ENCODE measurements around the gene ADAMTS12. TPM values are rescaled to one million over a fixed set of nuclear protein-coding genes. Genes with fewer than 3 reads are reported as not detected.

ADAMTS12 gene
- total RNA-seq, 1 experiment from 2014 or later = not detected

DNA sequence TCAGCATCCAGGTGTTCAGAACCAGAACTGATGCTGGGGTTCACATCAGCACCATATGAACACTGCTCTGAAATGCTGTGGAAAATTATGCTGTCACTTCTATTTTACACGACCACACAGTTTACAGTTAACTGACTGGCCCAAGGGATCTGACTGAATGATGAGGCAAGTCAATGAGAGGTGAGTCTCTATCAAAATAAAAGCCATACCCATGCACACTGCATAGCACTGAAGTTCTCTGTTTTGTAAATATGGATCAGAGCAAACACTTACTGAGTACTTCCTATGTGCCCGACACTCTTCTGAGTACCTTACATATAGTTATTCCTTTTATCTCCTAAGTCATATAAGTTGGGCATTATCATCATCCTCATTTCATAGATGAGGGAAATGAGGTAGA is 328.3 kb downstream of the ADAMTS12 start:
- no TSS peak for BruUV-seq (replicated peaks)
- no peaks in the 10 kb centered on the region for H3K36me3 Mint-ChIP-seq (ENCODE audit: insufficient read depth, unreplicated experiment)
- no peaks in the 10 kb centered on the region for H3K9me3 ChIP-seq
- H3K9me3 Mint-ChIP-seq (ENCODE audit: unreplicated experiment) = no peaks in the 10 kb centered on the region
- POLR2A ChIA-PET = no interaction called here
- peaks cover 6% of the 10 kb centered on the region for H3K27me3 Mint-ChIP-seq (ENCODE audit: insufficient read depth, unreplicated experiment)
- TF ChIP-seq, protein P1, sequence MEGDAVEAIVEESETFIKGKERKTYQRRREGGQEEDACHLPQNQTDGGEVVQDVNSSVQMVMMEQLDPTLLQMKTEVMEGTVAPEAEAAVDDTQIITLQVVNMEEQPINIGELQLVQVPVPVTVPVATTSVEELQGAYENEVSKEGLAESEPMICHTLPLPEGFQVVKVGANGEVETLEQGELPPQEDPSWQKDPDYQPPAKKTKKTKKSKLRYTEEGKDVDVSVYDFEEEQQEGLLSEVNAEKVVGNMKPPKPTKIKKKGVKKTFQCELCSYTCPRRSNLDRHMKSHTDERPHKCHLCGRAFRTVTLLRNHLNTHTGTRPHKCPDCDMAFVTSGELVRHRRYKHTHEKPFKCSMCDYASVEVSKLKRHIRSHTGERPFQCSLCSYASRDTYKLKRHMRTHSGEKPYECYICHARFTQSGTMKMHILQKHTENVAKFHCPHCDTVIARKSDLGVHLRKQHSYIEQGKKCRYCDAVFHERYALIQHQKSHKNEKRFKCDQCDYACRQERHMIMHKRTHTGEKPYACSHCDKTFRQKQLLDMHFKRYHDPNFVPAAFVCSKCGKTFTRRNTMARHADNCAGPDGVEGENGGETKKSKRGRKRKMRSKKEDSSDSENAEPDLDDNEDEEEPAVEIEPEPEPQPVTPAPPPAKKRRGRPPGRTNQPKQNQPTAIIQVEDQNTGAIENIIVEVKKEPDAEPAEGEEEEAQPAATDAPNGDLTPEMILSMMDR (IDR thresholded peaks at IDR 0.05; ENCODE audit: insufficient read depth in 1 of 2, low read depth in 1 of 2, low read length in 1 of 2, severe bottlenecking in 1 of 2, unreplicated experiment in 1 of 2) = no peak
- H3K27me3 ChIP-seq (replicated peaks; ENCODE audit: control insufficient read depth, insufficient read depth, low read length) = no peaks in the 10 kb centered on the region
- no peaks in the 10 kb centered on the region for H3K36me3 ChIP-seq (ENCODE audit: control insufficient read depth, insufficient read depth, low read length)
- no peak for DNase-seq
- no peak overlapping the region for H3K4me3 ChIP-seq (ENCODE audit: low read depth, low read length)
- H3K27ac Mint-ChIP-seq (ENCODE audit: unreplicated experiment) = no peak overlapping the region
- no peaks in the 10 kb centered on the region for H3K4me1 Mint-ChIP-seq (ENCODE audit: low read depth, unreplicated experiment)
- H3K4me1 ChIP-seq = no peaks in the 10 kb centered on the region
- H3K4me3 Mint-ChIP-seq (ENCODE audit: unreplicated experiment) = no peak overlapping the region
- intact Hi-C loops (cut with micrococcal nuclease; ENCODE audit: unreplicated experiment) = no loop called here
- CTCF ChIA-PET = no interaction called here

DNA sequence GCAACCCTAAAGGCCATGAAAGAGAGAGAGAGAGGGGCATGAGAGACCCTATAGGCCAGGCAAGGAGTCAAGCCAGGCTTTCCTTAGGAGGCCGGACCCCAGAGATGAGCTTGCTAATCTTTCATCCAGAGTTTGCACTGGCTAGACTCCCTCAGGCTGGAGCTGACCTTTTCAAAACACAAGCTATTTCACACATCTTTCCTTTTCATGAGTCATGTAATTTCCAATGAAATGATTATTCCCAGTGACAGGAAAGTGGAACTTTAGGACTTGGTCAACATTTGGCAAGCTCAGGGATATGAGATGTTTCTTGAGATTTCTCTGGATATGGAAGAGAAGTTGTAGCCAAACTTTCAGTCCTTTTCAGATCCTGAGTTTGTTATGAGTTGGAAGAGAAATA is 333.3 kb downstream of the ADAMTS12 start:
- Mint-ChIP-seq H3K27ac (ENCODE audit: unreplicated experiment) (no peak overlapping the region), H3K27me3 (ENCODE audit: insufficient read depth, unreplicated experiment) (no peaks in the 10 kb centered on the region), H3K36me3 (ENCODE audit: insufficient read depth, unreplicated experiment) (no peaks in the 10 kb centered on the region), H3K4me1 (ENCODE audit: low read depth, unreplicated experiment) (no peaks in the 10 kb centered on the region), H3K4me3 (ENCODE audit: unreplicated experiment) (no peak overlapping the region), H3K9me3 (ENCODE audit: unreplicated experiment) (no peaks in the 10 kb centered on the region)
- Histone ChIP-seq H3K27me3 (replicated peaks; ENCODE audit: control insufficient read depth, insufficient read depth, low read length) (no peaks in the 10 kb centered on the region), H3K9me3 (no peaks in the 10 kb centered on the region), H3K4me3 (ENCODE audit: low read depth, low read length) (no peak overlapping the region), H3K36me3 (ENCODE audit: control insufficient read depth, insufficient read depth, low read length) (no peaks in the 10 kb centered on the region), H3K4me1 (no peaks in the 10 kb centered on the region)
- intact Hi-C loops (cut with micrococcal nuclease; ENCODE audit: unreplicated experiment) = no loop called here
- no TSS peak for BruUV-seq (replicated peaks)
- ChIA-PET POLR2A (no interaction called here), CTCF (no interaction called here)
- TF ChIP-seq, protein P1 (IDR thresholded peaks at IDR 0.05; ENCODE audit: insufficient read depth in 1 of 2, low read depth in 1 of 2, low read length in 1 of 2, severe bottlenecking in 1 of 2, unreplicated experiment in 1 of 2) = no peak
- DNase-seq = no peak

DNA sequence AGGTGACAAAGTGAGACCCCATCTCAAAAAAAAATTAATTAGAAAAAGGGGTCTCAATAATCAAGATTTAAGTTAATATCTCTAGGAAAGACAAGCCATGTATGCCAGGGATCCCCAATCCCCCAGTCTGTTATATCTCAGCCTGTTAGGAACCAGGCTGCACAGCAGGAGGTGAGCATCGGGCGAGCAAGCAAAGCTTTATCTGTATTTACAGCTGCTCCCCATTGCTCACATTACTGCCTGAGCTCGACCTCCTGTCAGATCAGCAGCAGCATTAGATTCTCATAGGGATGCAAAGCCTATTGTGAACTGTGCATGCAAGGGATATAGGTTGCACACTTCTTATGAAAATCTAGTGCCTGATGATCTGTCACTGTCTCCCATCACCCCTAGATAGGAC is 334.2 kb downstream of the ADAMTS12 start:
- TF ChIP-seq, protein P1 (IDR thresholded peaks at IDR 0.05; ENCODE audit: insufficient read depth in 1 of 2, low read depth in 1 of 2, low read length in 1 of 2, severe bottlenecking in 1 of 2, unreplicated experiment in 1 of 2) = no peak
- no peak overlapping the region for H3K4me3 Mint-ChIP-seq (ENCODE audit: unreplicated experiment)
- H3K36me3 ChIP-seq (ENCODE audit: control insufficient read depth, insufficient read depth, low read length) = no peaks in the 10 kb centered on the region
- POLR2A ChIA-PET = no interaction called here
- CTCF ChIA-PET = no interaction called here
- H3K9me3 Mint-ChIP-seq (ENCODE audit: unreplicated experiment) = no peaks in the 10 kb centered on the region
- H3K4me3 ChIP-seq (ENCODE audit: low read depth, low read length) = no peak overlapping the region
- H3K27ac Mint-ChIP-seq (ENCODE audit: unreplicated experiment) = no peak overlapping the region
- intact Hi-C loops (cut with micrococcal nuclease; ENCODE audit: unreplicated experiment) = no loop called here
- H3K4me1 Mint-ChIP-seq (ENCODE audit: low read depth, unreplicated experiment) = no peaks in the 10 kb centered on the region
- H3K36me3 Mint-ChIP-seq (ENCODE audit: insufficient read depth, unreplicated experiment) = no peaks in the 10 kb centered on the region
- no TSS peak for BruUV-seq (replicated peaks)
- no peak for DNase-seq
- H3K27me3 Mint-ChIP-seq (ENCODE audit: insufficient read depth, unreplicated experiment) = no peaks in the 10 kb centered on the region
- H3K4me1 ChIP-seq = no peaks in the 10 kb centered on the region
- H3K27me3 ChIP-seq (replicated peaks; ENCODE audit: control insufficient read depth, insufficient read depth, low read length) = no peaks in the 10 kb centered on the region
- H3K9me3 ChIP-seq = no peaks in the 10 kb centered on the region
